ENCODE results near the gene DNTTIP2. TPM values are rescaled to one million over a fixed set of nuclear protein-coding genes. Genes with fewer than 3 reads are reported as not detected.
"Not testable (repeated sequence)": the region's sequence is repeated elsewhere in the genome, so short reads cannot be mapped to it uniquely, and the experiment has no call there.

DNTTIP2 gene
- total RNA-seq, 2 donors from 2014 or later = 48.3 to 77.8 TPM

DNA sequence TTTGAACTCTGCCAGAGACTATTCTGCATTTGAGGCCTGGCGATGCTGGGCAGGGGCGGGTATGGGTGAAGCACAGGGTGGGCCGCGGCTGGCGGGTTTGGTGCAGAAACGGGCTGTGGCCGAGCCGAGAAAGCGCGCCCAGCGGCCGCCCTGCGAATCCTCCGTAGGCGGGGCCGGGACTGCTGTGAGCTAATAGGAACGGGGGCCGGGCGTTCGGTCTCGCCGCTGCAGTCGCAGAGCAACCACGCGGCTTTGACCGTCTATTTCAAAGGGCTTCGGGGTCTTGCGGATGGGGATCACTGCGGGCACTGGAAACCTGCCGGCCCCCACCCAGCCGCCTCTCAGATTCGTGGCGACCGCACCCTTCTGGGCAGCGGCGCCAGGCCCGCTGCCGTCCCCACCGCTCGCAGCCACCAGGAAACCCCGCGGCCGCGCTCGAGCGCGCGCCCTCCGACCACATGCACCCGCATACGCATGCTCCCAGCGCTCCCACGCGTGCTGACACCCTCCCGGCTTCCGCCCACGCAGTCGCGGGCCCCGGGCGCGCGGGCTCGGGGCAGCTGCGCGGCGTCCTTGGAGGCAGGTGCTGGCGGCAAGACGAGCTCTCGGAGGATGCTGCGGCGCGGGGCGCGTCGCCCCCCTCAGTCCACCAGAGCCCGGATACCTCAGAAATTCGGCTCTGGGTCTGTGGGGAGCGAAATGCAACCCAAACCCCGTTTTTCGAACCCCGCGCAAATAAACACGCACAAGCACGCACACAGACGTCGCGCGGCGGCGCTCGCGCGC lies 32.6 kb downstream of the DNTTIP2 start:
- peak; percentile 97 for DNase-seq (ENCODE audit: low spot score)
- intact Hi-C loops (cut with DNase I) = loop anchor here in 1 of 2 donors (10.0 kb wide), 2 partner anchors 222 to 412 kb away; no protein-coding TSS in a partner anchor

DNA sequence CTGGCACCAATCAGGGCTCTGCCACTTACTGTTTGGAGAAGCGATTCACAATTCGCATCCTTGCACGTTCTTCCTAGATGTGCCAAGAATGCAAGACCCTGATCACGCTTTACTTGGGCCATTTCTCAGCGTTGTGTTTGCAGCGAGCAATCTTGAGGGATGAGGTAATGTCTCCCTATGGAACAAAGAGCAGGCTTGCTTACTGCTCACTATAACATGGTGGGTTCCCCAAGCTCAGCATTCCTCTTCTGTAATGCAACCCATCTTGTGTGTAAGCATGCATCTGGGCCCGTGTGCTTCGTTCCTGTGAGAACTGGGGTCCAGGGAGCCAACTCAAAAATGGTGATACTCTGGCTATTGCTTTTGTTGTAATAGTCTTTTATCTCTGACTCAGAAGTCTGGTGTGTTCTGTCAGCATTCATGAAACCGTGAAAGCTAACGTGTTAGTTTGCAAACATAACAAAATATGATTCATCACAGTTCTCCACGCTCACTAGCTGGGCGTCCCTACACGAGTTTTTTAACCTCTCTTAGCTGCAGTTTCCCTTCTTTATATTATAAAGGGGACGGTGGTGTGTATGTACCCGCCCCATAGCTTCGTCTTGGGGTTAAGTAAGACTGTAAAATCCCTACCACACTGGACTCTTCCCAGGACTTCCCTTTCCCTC lies 33.3 kb downstream of the DNTTIP2 start:
- intact Hi-C loops (cut with DNase I) = loop anchor here in 1 of 2 donors (10.0 kb wide), 2 partner anchors 221 to 411 kb away; no protein-coding TSS in a partner anchor
- DNase-seq (ENCODE audit: low spot score) = no peak

- no peak for DNase-seq (ENCODE audit: low spot score)
Observed at GRCh38 chr1:93844262-93845045, 34.6 kb downstream of the DNTTIP2 start.

GRCh38 chr1:93842750-93843500 lies 36.1 kb downstream of the DNTTIP2 start:
- no peak for DNase-seq (ENCODE audit: low spot score)
- intact Hi-C loops (cut with DNase I) = loop anchor here in 1 of 2 donors (10.0 kb wide), 2 partner anchors 218 to 408 kb away; no protein-coding TSS in a partner anchor

More at GRCh38 chr1:93844262-93845045, 34.6 kb downstream of the DNTTIP2 start:
- intact Hi-C loops (cut with DNase I) = loop anchor here in 1 of 2 donors (10.0 kb wide), 2 partner anchors 220 to 410 kb away; no protein-coding TSS in a partner anchor

DNA sequence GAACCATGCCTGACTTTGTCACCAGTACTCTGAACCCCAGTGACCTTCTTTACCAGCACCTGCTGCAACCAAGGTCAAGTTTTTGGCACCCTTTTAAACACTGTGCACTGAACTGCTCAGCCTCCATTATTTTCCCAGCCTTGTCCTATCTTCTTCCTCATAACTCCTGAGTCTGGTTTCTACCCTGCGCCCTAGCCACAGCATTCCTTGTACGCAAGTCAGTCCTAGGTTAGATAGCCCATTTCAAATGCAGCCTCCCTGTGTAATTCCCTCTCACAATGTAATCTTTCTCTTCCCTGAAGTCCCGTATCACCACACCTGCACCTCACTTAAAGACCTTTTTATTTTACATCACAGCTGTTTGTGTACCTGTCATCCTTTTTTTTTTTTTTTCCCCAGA lies 37.2 kb downstream of the DNTTIP2 start:
- DNase-seq (ENCODE audit: low spot score) = no peak
- intact Hi-C loops (cut with DNase I) = loop anchor here in 1 of 2 donors (10.0 kb wide), 2 partner anchors 217 to 407 kb away; no protein-coding TSS in a partner anchor

DNA sequence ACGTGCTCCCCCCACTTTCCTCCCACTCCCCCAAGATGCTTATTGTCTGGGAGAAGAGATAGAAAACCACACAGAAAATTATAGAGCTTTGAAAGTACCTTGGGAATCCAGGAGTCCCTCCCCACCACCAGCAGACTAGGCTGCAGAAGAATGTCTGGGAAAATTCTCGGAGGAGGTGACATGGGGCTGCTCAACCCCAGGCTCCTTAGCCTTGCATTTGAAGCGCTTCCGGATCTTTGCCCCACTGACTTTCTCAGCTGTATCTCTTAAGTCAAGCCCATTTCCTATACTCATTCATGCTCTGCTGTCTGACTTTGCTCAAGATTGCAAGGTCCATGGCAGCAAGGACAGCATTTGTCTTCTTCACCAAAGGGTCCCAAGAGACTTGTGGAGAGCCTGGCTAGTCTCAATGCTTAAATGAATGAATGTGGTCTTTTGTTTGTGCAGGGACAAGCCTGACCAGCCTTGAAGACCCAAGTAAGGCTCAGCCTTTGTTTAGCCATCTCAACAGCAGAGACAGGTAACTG lies 38.0 kb downstream of the DNTTIP2 start:
- DNase-seq (ENCODE audit: low spot score) = no peak
- intact Hi-C loops (cut with DNase I) = loop anchor here in 1 of 2 donors (10.0 kb wide), 2 partner anchors 216 to 406 kb away; no protein-coding TSS in a partner anchor

DNA sequence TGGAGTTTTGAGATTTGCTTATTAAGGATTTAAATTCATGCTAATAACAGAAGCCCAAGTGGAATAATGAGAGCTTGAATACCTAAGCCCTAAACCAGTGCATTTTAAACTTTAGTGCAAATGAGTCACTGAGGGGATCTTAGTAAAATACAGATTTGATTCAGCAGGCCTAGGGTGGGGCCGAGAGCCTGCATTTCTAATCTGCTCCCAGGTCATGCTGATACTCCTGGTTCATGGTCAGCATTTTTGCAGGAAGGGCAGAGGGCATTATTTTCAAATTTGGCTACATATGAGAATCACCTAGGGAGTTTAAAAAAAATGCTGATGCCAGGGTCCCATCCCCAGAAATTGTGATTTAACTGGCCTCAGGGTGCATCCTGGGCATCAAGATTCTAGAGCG lies 39.3 kb downstream of the DNTTIP2 start:
- intact Hi-C loops (cut with DNase I) = loop anchor here in 1 of 2 donors (10.0 kb wide), 2 partner anchors 215 to 405 kb away; no protein-coding TSS in a partner anchor
- no peak for DNase-seq (ENCODE audit: low spot score)

DNA sequence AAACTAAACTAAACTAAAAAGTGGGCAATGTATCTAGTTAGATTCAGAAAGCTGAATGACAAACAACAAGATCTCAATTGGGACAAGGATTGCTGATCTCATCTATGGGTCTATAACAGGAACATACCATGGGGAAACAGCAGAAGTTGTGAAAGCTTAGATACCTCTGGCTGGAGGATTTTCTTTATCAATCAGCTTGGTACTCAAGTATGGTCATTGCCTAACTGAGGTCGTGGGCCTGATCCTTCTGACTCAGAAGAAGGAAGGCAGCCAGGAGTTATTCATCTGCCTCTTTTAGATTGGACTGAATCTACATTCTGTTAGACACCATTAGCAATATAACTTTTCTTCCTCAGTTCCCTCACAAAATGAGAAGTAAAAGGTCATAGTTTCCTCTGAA lies 39.7 kb downstream of the DNTTIP2 start:
- intact Hi-C loops (cut with DNase I) = no loop called here
- no peak for DNase-seq (ENCODE audit: low spot score)

GRCh38 chr1:93837961-93838360 lies 41.0 kb downstream of the DNTTIP2 start:
- intact Hi-C loops (cut with DNase I) = no loop called here
- DNase-seq (ENCODE audit: low spot score) = no peak

GRCh38 chr1:93833293-93833692 lies 45.7 kb downstream of the DNTTIP2 start:
- DNase-seq (ENCODE audit: low spot score); intact Hi-C loops (cut with DNase I): not testable (repeated sequence)

DNA sequence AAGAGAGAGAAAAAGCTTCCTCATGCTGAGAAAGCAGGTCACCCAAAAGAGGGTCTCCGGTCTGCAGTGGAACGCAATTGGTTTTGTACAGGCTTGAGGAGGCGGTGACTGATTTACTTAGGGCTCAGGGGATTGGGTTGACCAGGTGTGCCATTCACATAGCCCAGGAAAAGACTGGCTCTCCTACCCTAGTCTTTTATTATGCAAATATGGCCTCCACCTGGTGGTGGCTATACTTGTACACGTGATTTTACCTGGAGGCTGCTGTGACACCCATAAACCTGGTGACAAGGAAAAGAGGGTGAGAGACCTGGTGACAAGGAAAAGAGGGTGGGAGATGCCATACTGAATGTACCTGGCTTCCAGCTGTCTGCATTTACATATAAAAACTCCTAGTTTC lies 49.9 kb downstream of the DNTTIP2 start:
- intact Hi-C loops (cut with DNase I) = no loop called here
- no peak for DNase-seq (ENCODE audit: low spot score)

- DNase-seq (ENCODE audit: low spot score) = no peak
- intact Hi-C loops (cut with DNase I) = no loop called here
Observed at GRCh38 chr1:93828367-93828755, 50.6 kb downstream of the DNTTIP2 start.

GRCh38 chr1:93827633-93828366 lies 51.2 kb downstream of the DNTTIP2 start:
- no peak for DNase-seq (ENCODE audit: low spot score)
- intact Hi-C loops (cut with DNase I) = no loop called here

DNA sequence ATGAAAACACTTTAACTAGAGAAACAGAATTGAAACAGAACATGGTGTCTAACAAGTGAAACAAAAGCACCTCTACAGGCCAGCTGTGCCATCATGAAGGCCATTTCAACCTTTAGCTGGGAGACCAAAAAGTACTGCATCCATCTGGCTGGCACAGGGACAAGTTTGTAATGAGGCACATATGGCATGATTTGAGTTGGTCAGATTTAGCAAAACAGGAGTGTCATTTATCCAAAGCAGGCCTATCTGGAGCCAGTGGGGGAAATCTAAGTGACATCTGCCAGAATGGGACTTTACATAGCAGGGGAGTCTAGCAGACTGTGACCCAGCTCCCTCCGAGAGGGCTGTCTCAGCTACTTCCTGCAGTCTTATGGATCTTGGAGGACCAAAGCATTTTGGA lies 51.9 kb downstream of the DNTTIP2 start:
- intact Hi-C loops (cut with DNase I) = no loop called here
- no peak for DNase-seq (ENCODE audit: low spot score)

DNA sequence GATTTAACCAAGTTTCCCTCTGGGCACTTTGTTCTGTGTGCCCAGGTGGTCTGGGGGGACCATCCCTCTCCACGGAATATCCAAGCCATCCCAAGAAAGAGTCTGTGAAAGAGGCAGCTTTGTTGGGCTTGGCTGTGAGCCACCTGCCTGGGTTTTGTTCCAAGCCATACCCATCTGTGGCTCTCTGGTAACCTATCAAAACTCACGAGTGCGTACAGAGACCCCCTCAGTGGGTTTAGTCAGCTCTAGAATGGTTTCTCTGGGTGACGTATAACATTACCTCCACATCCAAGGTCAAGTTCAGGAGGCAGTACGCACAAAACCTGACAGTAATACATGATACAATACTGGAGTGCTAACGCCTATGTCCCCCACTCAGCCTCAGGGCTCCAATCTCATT lies 54.2 kb downstream of the DNTTIP2 start:
- no peak for DNase-seq (ENCODE audit: low spot score)
- intact Hi-C loops (cut with DNase I) = no loop called here

GRCh38 chr1:93822730-93823425 lies 56.1 kb downstream of the DNTTIP2 start:
- intact Hi-C loops (cut with DNase I) = no loop called here
- DNase-seq (ENCODE audit: low spot score) = no peak

DNA sequence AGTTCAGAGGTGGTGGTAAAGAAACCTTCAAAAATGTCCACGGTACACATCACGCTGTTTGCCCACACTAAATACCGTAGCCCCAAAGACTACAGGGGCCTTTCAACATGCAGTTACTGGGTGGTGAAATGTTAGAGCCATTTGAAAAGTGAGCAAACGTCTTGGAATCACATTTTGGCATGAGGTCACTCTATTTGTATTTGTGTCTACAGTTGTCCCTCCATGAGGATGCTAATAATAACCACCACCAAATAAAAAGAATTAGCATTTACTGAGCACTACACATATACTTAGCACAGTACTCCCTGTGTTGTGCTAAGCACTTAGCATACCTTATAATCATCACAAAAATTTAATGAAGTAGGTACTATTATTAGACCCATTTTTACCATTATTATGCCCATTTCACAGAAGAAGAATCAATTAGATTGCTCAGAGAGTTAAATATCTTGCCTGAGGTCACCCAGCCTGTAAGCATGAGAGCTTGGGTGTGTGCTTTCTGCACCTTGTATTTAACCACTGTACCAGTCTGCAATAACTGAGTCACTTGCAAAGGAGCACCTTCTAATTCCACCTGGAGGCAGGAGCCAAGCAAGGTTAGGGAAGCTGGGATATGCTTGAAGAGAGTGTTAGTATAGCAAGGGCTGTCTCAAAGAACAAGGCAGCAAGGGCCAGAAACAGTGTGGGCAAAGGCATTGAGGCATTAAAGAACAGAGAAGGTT lies 57.4 kb downstream of the DNTTIP2 start:
- no peak for DNase-seq (ENCODE audit: low spot score)
- intact Hi-C loops (cut with DNase I) = no loop called here
